Upper lobe of right lung (tissue), 1 donor: Measurements from ENCODE around the gene ERAL1. TPM values are rescaled to one million over a fixed set of nuclear protein-coding genes. Genes with fewer than 3 reads are reported as not detected.

Source experiments
- ATAC-seq: fragments of 200-7000 bp; cut with Tn5 transposase; one replicate; pipeline ENCODE4 v1.9.1; 2020; ENCODE audit warnings: mild to moderate bottlenecking, moderate library complexity
- DNase-seq: peaks from one replicate; pipeline ENCODE4 v3.0.0-alpha.2; 2020
- H3K27ac ChIP-seq: fragments of 200-600 bp; one replicate; pipeline ENCODE4 v1.8.0; 2022
- H3K27me3 ChIP-seq: fragments of 200-600 bp; one replicate; pipeline ENCODE4 v1.8.0; 2022; ENCODE audit warnings: mild to moderate bottlenecking
- H3K36me3 ChIP-seq: fragments of 200-600 bp; one replicate; pipeline ENCODE4 v1.8.0; 2022
- H3K4me1 ChIP-seq: fragments of 200-600 bp; one replicate; pipeline ENCODE4 v1.8.0; 2022
- H3K4me3 ChIP-seq: fragments of 200-600 bp; one replicate; pipeline ENCODE4 v1.8.0; 2022; ENCODE audit warnings: mild to moderate bottlenecking
- H3K9me3 ChIP-seq: fragments of 200-600 bp; one replicate; pipeline ENCODE4 v1.8.0; 2022
- intact Hi-C: fragments of 100-400 bp; cut with DNase I; formaldehyde crosslinking; loops from one replicate; pipeline ENCODE4 v1.11.0; 2022
- microRNA-seq: library from miRNA; unstranded; fragments of <30 nt; microRNA quantifications from one replicate; pipeline ENCODE4 v1.2.0, GENCODE V29; 2020; ENCODE audit warnings: borderline microRNAs expressed
- total RNA-seq: library from RNA; stranded (reverse); fragmentation: NEBNext Ultra II Directional; extraction: Animal tissue kit (Norgen Biotek cat#: 25700); gene quantifications from one replicate; pipeline ENCODE4 v1.2.1, GENCODE V29; 2021
- TF ChIP-seq, protein P1 (sequence below): fragments of 200-600 bp; IDR thresholded peaks from one replicate; pipeline ENCODE4 v1.8.0; 2022; ENCODE audit warnings: antibody characterized with exemption
- donor health status: DM: no; HTN: yes; CAD: no; lungs with severe emphysema.

ERAL1 gene
- total RNA-seq, 1 donor from 2014 or later = 24.4 TPM

DNA sequence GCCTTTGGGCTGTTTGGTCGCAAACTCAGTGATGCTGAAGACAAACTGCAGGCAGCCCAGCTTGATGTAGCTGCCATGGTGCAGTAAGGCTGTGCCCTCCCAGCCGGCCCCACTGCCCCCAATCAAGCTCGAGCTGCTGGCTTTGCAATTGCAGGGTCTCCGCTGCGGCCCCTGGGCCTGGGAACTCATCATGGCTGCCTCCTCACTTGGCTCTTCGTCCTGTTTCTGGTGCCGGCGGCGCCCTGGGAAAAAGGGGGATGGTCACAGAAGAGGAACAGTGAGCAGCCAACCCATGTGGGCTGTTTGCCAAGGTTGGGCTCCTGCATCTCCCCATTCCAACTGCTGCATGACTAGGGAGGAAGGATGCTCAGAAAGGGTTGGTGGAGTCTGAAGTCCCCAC, 51.5 kb downstream of the ERAL1 start:
- intact Hi-C loops = loop anchor here (10.0 kb wide), 1 partner anchor 61 kb away; the partner anchor contains the start of gene FAM222B
- peaks cover 37% of the 10 kb centered on the region for H3K4me1 ChIP-seq
- no peak overlapping the region for H3K27ac ChIP-seq
- TF ChIP-seq, protein P1, sequence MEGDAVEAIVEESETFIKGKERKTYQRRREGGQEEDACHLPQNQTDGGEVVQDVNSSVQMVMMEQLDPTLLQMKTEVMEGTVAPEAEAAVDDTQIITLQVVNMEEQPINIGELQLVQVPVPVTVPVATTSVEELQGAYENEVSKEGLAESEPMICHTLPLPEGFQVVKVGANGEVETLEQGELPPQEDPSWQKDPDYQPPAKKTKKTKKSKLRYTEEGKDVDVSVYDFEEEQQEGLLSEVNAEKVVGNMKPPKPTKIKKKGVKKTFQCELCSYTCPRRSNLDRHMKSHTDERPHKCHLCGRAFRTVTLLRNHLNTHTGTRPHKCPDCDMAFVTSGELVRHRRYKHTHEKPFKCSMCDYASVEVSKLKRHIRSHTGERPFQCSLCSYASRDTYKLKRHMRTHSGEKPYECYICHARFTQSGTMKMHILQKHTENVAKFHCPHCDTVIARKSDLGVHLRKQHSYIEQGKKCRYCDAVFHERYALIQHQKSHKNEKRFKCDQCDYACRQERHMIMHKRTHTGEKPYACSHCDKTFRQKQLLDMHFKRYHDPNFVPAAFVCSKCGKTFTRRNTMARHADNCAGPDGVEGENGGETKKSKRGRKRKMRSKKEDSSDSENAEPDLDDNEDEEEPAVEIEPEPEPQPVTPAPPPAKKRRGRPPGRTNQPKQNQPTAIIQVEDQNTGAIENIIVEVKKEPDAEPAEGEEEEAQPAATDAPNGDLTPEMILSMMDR = no peak
- H3K27me3 ChIP-seq = no peaks in the 10 kb centered on the region
- no peak overlapping the region for H3K4me3 ChIP-seq
- no peaks in the 10 kb centered on the region for H3K9me3 ChIP-seq
- H3K36me3 ChIP-seq = peaks cover 59% of the 10 kb centered on the region
- DNase-seq (peak; percentile 60), ATAC-seq (no peak)

DNA sequence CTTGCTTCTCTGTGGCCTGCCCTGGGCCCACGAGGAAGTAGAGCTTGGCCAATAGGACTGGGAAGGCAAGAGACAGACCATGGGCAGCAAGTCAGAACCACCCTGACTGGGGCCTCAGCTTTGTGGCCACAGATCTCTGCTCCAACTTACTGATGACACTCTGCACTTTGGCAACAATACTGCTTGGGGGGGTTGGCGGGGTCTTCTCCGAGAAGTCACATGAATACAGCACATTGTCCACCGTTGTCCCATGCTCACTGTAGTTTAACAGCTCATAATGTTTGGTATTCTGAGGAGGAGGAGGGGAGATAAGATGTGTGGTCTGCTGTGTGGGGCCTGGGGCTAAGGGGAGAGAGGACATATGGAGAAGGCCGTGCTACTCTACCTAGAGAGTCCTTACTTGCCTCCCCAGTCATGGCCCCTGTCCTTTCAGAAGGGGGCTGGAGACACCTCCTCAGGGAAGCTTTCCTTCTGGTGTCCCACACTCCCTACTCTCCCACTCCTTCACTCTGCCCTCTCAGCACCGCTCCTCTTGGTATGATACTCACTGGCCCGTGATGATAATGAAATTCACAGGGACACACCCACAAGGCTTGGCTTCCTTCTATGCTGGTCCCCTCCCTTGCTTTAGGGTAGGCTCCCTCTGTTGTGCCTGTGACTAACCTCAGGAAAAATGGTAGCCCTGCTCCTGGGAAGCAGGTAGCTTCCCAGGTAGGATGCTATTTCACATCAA, 52.1 kb downstream of the ERAL1 start:
- no peaks in the 10 kb centered on the region for H3K9me3 ChIP-seq
- peaks cover 37% of the 10 kb centered on the region for H3K4me1 ChIP-seq
- ATAC-seq (no peak), DNase-seq (no peak)
- intact Hi-C loops = loop anchor here (10.0 kb wide), 1 partner anchor 62 kb away; the partner anchor contains the start of gene FAM222B
- H3K4me3 ChIP-seq = no peak overlapping the region
- no peak overlapping the region for H3K27ac ChIP-seq
- H3K36me3 ChIP-seq = peaks cover 65% of the 10 kb centered on the region
- no peaks in the 10 kb centered on the region for H3K27me3 ChIP-seq
- TF ChIP-seq, protein P1 = no peak

GRCh38 chr17:28907709-28908475, 53.1 kb downstream of the ERAL1 start:
- Histone ChIP-seq H3K9me3 (no peaks in the 10 kb centered on the region), H3K27me3 (no peaks in the 10 kb centered on the region), H3K4me1 (peaks cover 43% of the 10 kb centered on the region), H3K4me3 (no peak overlapping the region), H3K27ac (peak overlapping the region; percentile 45), H3K36me3 (peaks cover 75% of the 10 kb centered on the region)
- ATAC-seq (no peak), DNase-seq (no peak)
- TF ChIP-seq, protein P1 = no peak
- intact Hi-C loops = loop anchor here (10.0 kb wide), 1 partner anchor 63 kb away; the partner anchor contains the start of gene FAM222B

DNA sequence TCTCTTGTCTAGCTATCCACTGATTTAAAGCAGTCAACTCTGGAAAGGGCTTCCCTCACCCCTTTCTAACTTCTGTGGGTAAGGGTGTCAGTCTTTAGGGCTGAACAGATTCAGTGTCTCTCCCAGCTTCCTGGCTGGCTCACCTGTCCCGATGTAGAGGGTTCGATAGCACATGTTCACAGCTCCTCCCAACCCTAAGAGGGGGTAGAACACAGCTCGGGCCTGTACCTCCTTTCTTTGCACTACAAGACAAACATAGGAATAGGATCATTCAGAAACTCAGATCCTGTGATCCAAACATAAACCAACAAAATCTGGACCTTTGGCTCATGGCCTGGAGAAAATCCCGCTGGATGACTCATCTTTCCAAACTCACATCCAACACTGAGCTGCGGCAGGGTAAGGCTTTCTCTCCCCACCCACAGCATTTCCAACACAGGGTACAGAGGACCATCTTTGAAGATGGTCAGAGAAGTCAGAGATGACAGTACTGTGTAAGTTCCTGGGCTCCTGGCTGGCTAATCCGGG, 53.9 kb downstream of the ERAL1 start:
- TF ChIP-seq, protein P1 = no peak
- intact Hi-C loops = loop anchor here (10.0 kb wide), 1 partner anchor 64 kb away; the partner anchor contains the start of gene FAM222B
- Histone ChIP-seq H3K4me3 (no peak overlapping the region), H3K27me3 (no peaks in the 10 kb centered on the region), H3K36me3 (peaks cover 83% of the 10 kb centered on the region), H3K9me3 (no peaks in the 10 kb centered on the region), H3K27ac (peak overlapping the region; percentile 45), H3K4me1 (peaks cover 44% of the 10 kb centered on the region)
- DNase-seq (no peak), ATAC-seq (no peak)

DNA sequence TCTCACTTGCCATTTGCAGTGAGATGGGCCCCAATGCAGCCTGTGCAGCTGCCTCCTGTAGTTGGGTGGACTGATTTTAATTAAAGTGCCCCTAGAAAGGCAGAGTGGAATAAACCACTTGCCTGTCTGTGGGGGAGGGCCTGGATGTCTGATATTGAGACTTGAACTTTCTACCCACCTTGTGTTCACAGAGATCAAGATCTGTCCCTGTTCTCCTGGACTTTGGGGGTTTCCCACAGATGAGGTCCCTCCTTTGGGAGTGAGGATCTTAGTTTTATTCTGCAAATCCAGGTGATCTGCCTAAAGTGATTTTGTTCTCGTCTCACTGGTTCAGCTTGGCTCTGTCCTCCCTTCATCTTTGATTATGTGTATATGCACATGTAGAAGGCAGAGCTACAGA, 55.7 kb downstream of the ERAL1 start:
- ATAC-seq (no peak), DNase-seq (no peak)
- H3K27ac ChIP-seq = no peak overlapping the region
- intact Hi-C loops = loop anchor here (10.0 kb wide), 1 partner anchor 146 kb away; no protein-coding TSS in a partner anchor
- TF ChIP-seq, protein P1 = no peak
- no peak overlapping the region for H3K4me3 ChIP-seq
- peaks cover 99% of the 10 kb centered on the region for H3K36me3 ChIP-seq
- no peaks in the 10 kb centered on the region for H3K9me3 ChIP-seq
- H3K4me1 ChIP-seq = peaks cover 44% of the 10 kb centered on the region
- no peaks in the 10 kb centered on the region for H3K27me3 ChIP-seq

Small RNA genes within 50 kb of the gene (microRNA-seq; reads per million reads assigned to microRNA genes)
- gene MIR451B = not detected

Other genes with a start within 250 kb of the ERAL1 start
- 12.3 TPM for gene RSKR, start 240.8 kb upstream of the ERAL1 start, total RNA-seq
- gene BLTP2, start 209.9 kb upstream of the ERAL1 start, total RNA-seq = 145 TPM
- gene SDF2, start 193.1 kb upstream of the ERAL1 start, total RNA-seq = 52.8 TPM
- 62.4 TPM for gene SUPT6H, start 192.8 kb upstream of the ERAL1 start, total RNA-seq
- 3.3 TPM for gene PROCA1, start 143.1 kb upstream of the ERAL1 start, total RNA-seq
- gene RAB34, start 137.1 kb upstream of the ERAL1 start, total RNA-seq = 63.5 TPM
- 1,221 TPM for gene RPL23A, start 135.0 kb upstream of the ERAL1 start, total RNA-seq
- gene TLCD1, start 128.8 kb upstream of the ERAL1 start, total RNA-seq = 16.2 TPM
- gene NEK8, start 126.2 kb upstream of the ERAL1 start, total RNA-seq = 8.4 TPM
- 65.9 TPM for gene TRAF4, start 111.0 kb upstream of the ERAL1 start, total RNA-seq
- 22.2 TPM for gene FAM222B, start 12.2 kb upstream of the ERAL1 start, total RNA-seq
- gene FLOT2, start 42.7 kb downstream of the ERAL1 start, total RNA-seq = 157 TPM
- gene DHRS13, start 48.1 kb downstream of the ERAL1 start, total RNA-seq = 12.8 TPM
- gene PHF12, start 96.5 kb downstream of the ERAL1 start, total RNA-seq = 40.0 TPM
- not detected for gene SEZ6, start 151.0 kb downstream of the ERAL1 start, total RNA-seq
- 0.87 TPM for gene PIPOX, start 188.1 kb downstream of the ERAL1 start, total RNA-seq